Activated B cell treated with CpG ODN at 0.5 μM for 24 hours (primary cell): ENCODE results near the gene QRICH2. TPM values are rescaled to one million over a fixed set of nuclear protein-coding genes. Genes with fewer than 3 reads are reported as not detected.
"Not testable (repeated sequence)": the region's sequence is repeated elsewhere in the genome, so short reads cannot be mapped to it uniquely, and the experiment has no call there.

Experiments used
- ATAC-seq: fragments of 200-7000 bp; cut with Tn5 transposase; one replicate; pipeline ENCODE4 v1.10.0; 2021; ENCODE audit warnings: low read depth, mild to moderate bottlenecking, moderate library complexity
- CTCF ChIA-PET: fragments of 350-600 bp; sonication (Branson Sonifier 250); formaldehyde crosslinking; loops from one replicate; lab custom pipeline; 2021; ENCODE audit warnings: antibody characterized with exemption; lab: Charles Lee
- POLR2A ChIA-PET: fragments of 350-600 bp; sonication (Branson Sonifier 250); formaldehyde crosslinking; loops from one replicate; lab custom pipeline; 2021; ENCODE audit warnings: antibody characterized with exemption; lab: Charles Lee
- DNase-seq: peaks from one replicate; pipeline ENCODE4 v3.0.0; 2022
- H3K27ac Mint-ChIP-seq: one replicate; pipeline ENCODE4 v1.8.0; 2020; ENCODE audit warnings: mixed read lengths
- H3K27me3 Mint-ChIP-seq: one replicate; pipeline ENCODE4 v1.8.0; 2021; ENCODE audit warnings: mixed read lengths
- H3K36me3 Mint-ChIP-seq: one replicate; pipeline ENCODE4 v1.8.0; 2021; ENCODE audit warnings: low read depth, mixed read lengths
- H3K4me1 Mint-ChIP-seq: one replicate; pipeline ENCODE4 v1.8.0; 2021; ENCODE audit warnings: mixed read lengths
- H3K4me3 Mint-ChIP-seq: one replicate; pipeline ENCODE4 v1.8.0; 2020; ENCODE audit warnings: mild to moderate bottlenecking, mixed read lengths
- H3K9me3 Mint-ChIP-seq: one replicate; pipeline ENCODE4 v1.8.0; 2020; ENCODE audit warnings: mixed read lengths
- CTCF ChIP-seq: fragments of 200-600 bp; IDR thresholded peaks from one replicate; pipeline ENCODE4 v1.8.0; 2022; ENCODE audit warnings: antibody characterized with exemption, mild to moderate bottlenecking
- intact Hi-C: fragments of 100-400 bp; cut with micrococcal nuclease; formaldehyde crosslinking; loops from one replicate; pipeline ENCODE4 v1.15.1; 2024
- total RNA-seq: library from RNA; stranded (reverse); gene quantifications from 2 replicates; pipeline ENCODE4 v1.2.3, GENCODE V29; 2022

The QRICH2 gene
- total RNA-seq, 1 donor from 2014 or later: 2.0 TPM

- Mint-ChIP-seq H3K4me1 (peaks cover 18% of the 10 kb centered on the region), H3K4me3 (no peak overlapping the region), H3K9me3 (no peaks in the 10 kb centered on the region), H3K27me3 (no peaks in the 10 kb centered on the region), H3K27ac (no peak overlapping the region), H3K36me3 (peaks cover 26% of the 10 kb centered on the region)
- POLR2A ChIA-PET: no interaction called here
- CTCF ChIA-PET: no interaction called here
- TF ChIP-seq CTCF: no peak
- intact Hi-C loops: loop anchor here (5.0 kb wide), 2 partner anchors 377 to 493 kb away; partner anchors contain the start of genes JMJD6, METTL23 and WBP2
- ATAC-seq: no peak
- no peak for DNase-seq
These were observed 42.4 kb upstream of the QRICH2 start for GRCh38 chr17:76350463-76350862.

- peaks cover 44% of the 10 kb centered on the region for H3K36me3 Mint-ChIP-seq
- H3K9me3 Mint-ChIP-seq, ATAC-seq, H3K27ac Mint-ChIP-seq, H3K4me1 Mint-ChIP-seq, H3K4me3 Mint-ChIP-seq, CTCF ChIA-PET, intact Hi-C loops, DNase-seq, H3K27me3 Mint-ChIP-seq: not testable (repeated sequence)
- POLR2A ChIA-PET: interaction anchor here (0.6 kb wide), 1 partner anchor 1783 kb away, joined by 3 read pairs; no protein-coding TSS in a partner anchor
These were observed 38.9 kb upstream of the QRICH2 start for GRCh38 chr17:76346936-76347335.

- Mint-ChIP-seq H3K4me3 (no peak overlapping the region), H3K27ac (no peak overlapping the region), H3K9me3 (no peaks in the 10 kb centered on the region), H3K4me1 (no peaks in the 10 kb centered on the region), H3K36me3 (peaks cover 49% of the 10 kb centered on the region), H3K27me3 (no peaks in the 10 kb centered on the region)
- ChIA-PET POLR2A (interaction anchor here (0.7 kb wide), 2 partner anchors 103 to 1067 kb away, joined by 6 to 7 read pairs; no protein-coding TSS in a partner anchor), CTCF (no interaction called here)
- ATAC-seq (no peak), DNase-seq (no peak)
- intact Hi-C loops: no loop called here
- no peak for TF ChIP-seq CTCF
These were observed 37.4 kb upstream of the QRICH2 start for GRCh38 chr17:76345377-76345974.

DNA sequence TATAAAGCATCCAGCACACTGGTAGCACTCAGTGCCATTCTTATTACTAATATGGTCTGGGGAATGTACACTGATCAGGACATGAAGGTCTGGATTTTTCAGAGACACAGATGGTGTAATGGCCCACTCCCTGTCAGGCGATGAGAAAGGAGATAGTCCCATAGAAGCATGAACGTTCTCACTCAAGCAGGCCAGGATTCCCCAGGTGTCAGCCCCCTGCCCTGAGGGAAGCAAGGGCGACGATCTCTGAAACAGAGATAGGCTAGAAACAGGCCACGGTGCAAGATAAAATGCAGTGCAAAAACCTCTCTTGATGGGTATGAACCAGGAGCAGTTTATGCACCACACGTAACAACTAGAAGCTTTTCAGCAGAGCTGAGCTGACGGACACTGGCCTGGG, 35.0 kb upstream of the QRICH2 start:
- POLR2A ChIA-PET: interaction anchor here (0.6 kb wide), 1 partner anchor 13 kb away, joined by 3 read pairs; no protein-coding TSS in a partner anchor
- Mint-ChIP-seq H3K4me1 (no peaks in the 10 kb centered on the region), H3K9me3 (no peaks in the 10 kb centered on the region), H3K36me3 (peaks cover 58% of the 10 kb centered on the region), H3K27me3 (no peaks in the 10 kb centered on the region), H3K4me3 (no peak overlapping the region), H3K27ac (no peak overlapping the region)
- CTCF ChIA-PET: no interaction called here
- ATAC-seq: no peak
- TF ChIP-seq CTCF: no peak
- no peak for DNase-seq
- intact Hi-C loops: no loop called here

DNA sequence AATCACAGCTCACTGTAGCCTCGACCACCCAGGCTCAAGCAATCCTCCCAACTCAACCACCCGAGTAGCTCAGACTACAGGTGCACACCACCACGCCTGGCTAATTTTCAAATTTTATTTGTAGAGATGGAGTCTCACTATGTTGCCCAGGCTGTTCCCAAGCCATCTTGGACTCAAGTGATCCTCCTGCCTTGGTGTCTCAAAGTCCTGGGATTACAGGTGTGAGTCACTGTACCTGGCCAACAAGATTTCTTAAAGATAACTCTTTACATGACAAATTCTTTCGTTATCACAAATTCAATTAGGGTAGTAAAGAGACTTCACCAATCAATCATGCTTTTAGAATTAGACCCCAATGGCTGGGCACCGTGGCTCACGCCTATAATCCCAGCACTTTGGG, 33.2 kb upstream of the QRICH2 start:
- Mint-ChIP-seq H3K4me1 (no peaks in the 10 kb centered on the region), H3K27ac (no peak overlapping the region), H3K36me3 (peaks cover 48% of the 10 kb centered on the region), H3K9me3 (no peaks in the 10 kb centered on the region), H3K4me3 (no peak overlapping the region), H3K27me3 (no peaks in the 10 kb centered on the region)
- intact Hi-C loops: no loop called here
- ATAC-seq (no peak), DNase-seq (no peak)
- POLR2A ChIA-PET: no interaction called here
- TF ChIP-seq CTCF: no peak
- CTCF ChIA-PET: no interaction called here
